Neural progenitor cell (in vitro differentiated cells): ENCODE results near the gene DPF3. TPM values are rescaled to one million over a fixed set of nuclear protein-coding genes. Genes with fewer than 3 reads are reported as not detected.

Experiments
- DNase-seq: peaks from one replicate; pipeline ENCODE4 v3.0.0-alpha.2; 2016; ENCODE audit warnings: low spot score
- H2AFZ ChIP-seq: fragments of 200-600 bp; sonication (generic); replicated peaks from 2 replicates; pipeline ENCODE4 v1.6.1; 2016; ENCODE audit warnings: antibody characterized with exemption
- H3F3A ChIP-seq: fragments of 200-600 bp; sonication (generic); 2 replicates; pipeline ENCODE4 v1.6.1; 2016; ENCODE audit warnings: antibody characterized with exemption, low read depth
- H3K27ac ChIP-seq: fragments of 200-600 bp; sonication (generic); 2 replicates; pipeline ENCODE4 v1.5.1; 2016; ENCODE audit warnings: mild to moderate bottlenecking
- H3K27me3 ChIP-seq: fragments of 200-600 bp; sonication (generic); 2 replicates; pipeline ENCODE4 v1.6.1; 2016; ENCODE audit warnings: mild to moderate bottlenecking, moderate library complexity
- H3K36me3 ChIP-seq: fragments of 200-600 bp; sonication (generic); 2 replicates; pipeline ENCODE4 v1.5.1; 2016
- H3K4me1 ChIP-seq: fragments of 200-600 bp; sonication (generic); 2 replicates; pipeline ENCODE4 v1.6.1; 2016; ENCODE audit warnings: mixed run types
- H3K4me2 ChIP-seq: fragments of 200-600 bp; sonication (generic); 2 replicates; pipeline ENCODE4 v1.6.1; 2016
- H3K4me3 ChIP-seq: fragments of 200-600 bp; sonication (generic); 2 replicates; pipeline ENCODE4 v1.5.1; 2016
- H3K79me2 ChIP-seq: fragments of 200-600 bp; sonication (generic); 2 replicates; pipeline ENCODE4 v1.6.1; 2016; ENCODE audit warnings: low read depth
- H3K9ac ChIP-seq: fragments of 200-600 bp; sonication (generic); 2 replicates; pipeline ENCODE4 v1.6.1; 2016
- H3K9me3 ChIP-seq: fragments of 200-600 bp; sonication (generic); 2 replicates; pipeline ENCODE4 v1.5.1; 2016; ENCODE audit warnings: low read depth
- H4K20me1 ChIP-seq: fragments of 200-600 bp; sonication (generic); 2 replicates; pipeline ENCODE4 v1.6.1; 2016; ENCODE audit warnings: low read depth
- H3K27ac Mint-ChIP-seq: 3 replicates; pipeline ENCODE4 v1.8.0; 2021; ENCODE audit warnings: mixed read lengths
- H3K27me3 Mint-ChIP-seq: 2 replicates; pipeline ENCODE4 v1.8.0; 2022; ENCODE audit warnings: low read depth, mild to moderate bottlenecking, inconsistent platforms, moderate library complexity, mixed read lengths; ENCODE audit not compliant: insufficient read depth
- H3K36me3 Mint-ChIP-seq: 3 replicates; pipeline ENCODE4 v1.8.0; 2021; ENCODE audit warnings: mixed read lengths
- H3K4me1 Mint-ChIP-seq: 3 replicates; pipeline ENCODE4 v1.8.0; 2021; ENCODE audit warnings: mixed read lengths
- H3K4me3 Mint-ChIP-seq: 3 replicates; pipeline ENCODE4 v1.8.0; 2021; ENCODE audit warnings: mild to moderate bottlenecking, moderate library complexity, mixed read lengths
- H3K9me3 Mint-ChIP-seq: 3 replicates; pipeline ENCODE4 v1.8.0; 2020; ENCODE audit warnings: mixed read lengths
- CTCF ChIP-seq: fragments of 200-600 bp; sonication (generic); IDR thresholded peaks from 2 replicates; pipeline ENCODE4 v1.5.1; 2017; ENCODE audit warnings: antibody characterized with exemption, mild to moderate bottlenecking
- EZH2 ChIP-seq: fragments of 200-600 bp; sonication (generic); IDR thresholded peaks from 2 replicates; pipeline ENCODE4 v1.6.1; 2017; ENCODE audit warnings: antibody characterized with exemption, mild to moderate bottlenecking, moderate library complexity
- EZH2phosphoT487 ChIP-seq: fragments of 200-600 bp; sonication (generic); IDR thresholded peaks from 2 replicates; pipeline ENCODE4 v1.6.1; 2017; ENCODE audit warnings: antibody characterized with exemption
- total RNA-seq: library from RNA; depleted of rRNA; stranded (reverse); fragments of >200 nt; gene quantifications from 2 replicates; pipeline ENCODE4 v1.2.3, GENCODE V29; 2015; ENCODE audit warnings: low replicate concordance

DPF3 gene
- total RNA-seq, 1 donor from 2014 or later: not detected

GRCh38 chr14:72699443-72699842 is 194.5 kb downstream of the DPF3 start:
- Histone ChIP-seq H2AFZ (no peak overlapping the region), H3K27ac (no peak overlapping the region), H3K4me2 (no peak overlapping the region), H4K20me1 (no peaks in the 10 kb centered on the region), H3K4me1 (peaks cover 26% of the 10 kb centered on the region), H3K9ac (no peak overlapping the region), H3F3A (peaks cover 14% of the 10 kb centered on the region), H3K4me3 (no peak overlapping the region), H3K79me2 (no peaks in the 10 kb centered on the region), H3K36me3 (no peaks in the 10 kb centered on the region), H3K9me3 (no peaks in the 10 kb centered on the region), H3K27me3 (no peaks in the 10 kb centered on the region)
- Mint-ChIP-seq H3K4me1 (peaks cover 31% of the 10 kb centered on the region), H3K9me3 (no peaks in the 10 kb centered on the region), H3K27ac (no peak overlapping the region), H3K36me3 (no peaks in the 10 kb centered on the region), H3K27me3 (no peaks in the 10 kb centered on the region), H3K4me3 (no peak overlapping the region)
- TF ChIP-seq EZH2phosphoT487: no peak
- DNase-seq: no peak

- Mint-ChIP-seq H3K27me3 (peaks cover 2% of the 10 kb centered on the region), H3K4me3 (no peak overlapping the region), H3K36me3 (no peaks in the 10 kb centered on the region), H3K4me1 (peaks cover 25% of the 10 kb centered on the region), H3K9me3 (no peaks in the 10 kb centered on the region), H3K27ac (no peak overlapping the region)
- Histone ChIP-seq H3K27me3 (no peaks in the 10 kb centered on the region), H2AFZ (peak overlapping the region; percentile 73), H3K36me3 (no peaks in the 10 kb centered on the region), H3K9me3 (no peaks in the 10 kb centered on the region), H3K27ac (no peak overlapping the region), H3K4me1 (peaks cover 16% of the 10 kb centered on the region), H4K20me1 (no peaks in the 10 kb centered on the region), H3K4me3 (no peak overlapping the region), H3K4me2 (no peak overlapping the region), H3K79me2 (no peaks in the 10 kb centered on the region), H3F3A (peaks cover 4% of the 10 kb centered on the region), H3K9ac (no peak overlapping the region)
- no peak for TF ChIP-seq EZH2phosphoT487
- no peak for TF ChIP-seq CTCF
- TF ChIP-seq EZH2: no peak
- peak; percentile 69 for DNase-seq
These were observed 201.2 kb downstream of the DPF3 start for GRCh38 chr14:72692696-72693095.

- Histone ChIP-seq H3K79me2 (no peaks in the 10 kb centered on the region), H2AFZ (no peak overlapping the region), H3K27ac (no peak overlapping the region), H3K27me3 (no peaks in the 10 kb centered on the region), H3K9me3 (no peaks in the 10 kb centered on the region), H3K4me2 (no peak overlapping the region), H3F3A (peaks cover 4% of the 10 kb centered on the region), H3K9ac (no peak overlapping the region), H3K4me3 (no peak overlapping the region), H3K4me1 (peaks cover 16% of the 10 kb centered on the region), H3K36me3 (no peaks in the 10 kb centered on the region), H4K20me1 (no peaks in the 10 kb centered on the region)
- Mint-ChIP-seq H3K27ac (peak overlapping the region; percentile 12), H3K4me3 (no peak overlapping the region), H3K4me1 (peaks cover 26% of the 10 kb centered on the region), H3K36me3 (peaks cover 2% of the 10 kb centered on the region), H3K9me3 (no peaks in the 10 kb centered on the region), H3K27me3 (peaks cover 2% of the 10 kb centered on the region)
- no peak for TF ChIP-seq EZH2
- no peak for TF ChIP-seq EZH2phosphoT487
- TF ChIP-seq CTCF: no peak
- no peak for DNase-seq
These were observed 203.6 kb downstream of the DPF3 start for GRCh38 chr14:72690324-72690723.

GRCh38 chr14:72688990-72689671 is 204.8 kb downstream of the DPF3 start:
- Mint-ChIP-seq H3K4me1 (peaks cover 28% of the 10 kb centered on the region), H3K27me3 (peaks cover 2% of the 10 kb centered on the region), H3K9me3 (peaks cover 5% of the 10 kb centered on the region), H3K27ac (no peak overlapping the region), H3K36me3 (peaks cover 3% of the 10 kb centered on the region), H3K4me3 (peak overlapping the region; percentile 12)
- no peak overlapping the region for H3K4me3 ChIP-seq
- TF ChIP-seq CTCF (no peak), EZH2phosphoT487 (no peak), EZH2 (no peak)
- H4K20me1 ChIP-seq: no peaks in the 10 kb centered on the region
- H3K27ac ChIP-seq: no peak overlapping the region
- no peaks in the 10 kb centered on the region for H3K79me2 ChIP-seq
- peak overlapping the region; percentile 61 for H3K4me2 ChIP-seq
- DNase-seq: peak; percentile 46
- H3K36me3 ChIP-seq: no peaks in the 10 kb centered on the region
- no peaks in the 10 kb centered on the region for H3K27me3 ChIP-seq
- peaks cover 4% of the 10 kb centered on the region for H3F3A ChIP-seq
- no peak overlapping the region for H2AFZ ChIP-seq
- H3K9ac ChIP-seq: no peak overlapping the region
- no peaks in the 10 kb centered on the region for H3K9me3 ChIP-seq
- H3K4me1 ChIP-seq: peaks cover 16% of the 10 kb centered on the region
